H9 (cell line): ENCODE data around the gene CLDN10. TPM values are rescaled to one million over a fixed set of nuclear protein-coding genes. Genes with fewer than 3 reads are reported as not detected.

Source experiments
- DNase-seq: peaks from one replicate; pipeline ENCODE4 v3.0.0-alpha.2; 2017
- H2AFZ ChIP-seq: one replicate; pipeline ENCODE4 v1.6.1; 2013; ENCODE audit warnings: mild to moderate bottlenecking, low read length, control low read depth, moderate library complexity
- H2AK5ac ChIP-seq: 2 replicates; pipeline ENCODE4 v1.6.1; 2013; ENCODE audit warnings: low read length, control low read depth, mixed read lengths; ENCODE audit not compliant: insufficient read length
- H2BK120ac ChIP-seq: one replicate; pipeline ENCODE4 v1.6.1; 2013; ENCODE audit warnings: low read depth, mild to moderate bottlenecking, low read length, control low read depth, inconsistent platforms; ENCODE audit not compliant: poor library complexity, severe bottlenecking
- H2BK12ac ChIP-seq: 2 replicates; pipeline ENCODE4 v1.6.1; 2013; ENCODE audit warnings: low read length, control low read depth, mixed read lengths, low read depth; ENCODE audit not compliant: insufficient read length
- H2BK15ac ChIP-seq: 2 replicates; pipeline ENCODE4 v1.6.1; 2013; ENCODE audit warnings: low read depth, low read length, control low read depth
- H2BK20ac ChIP-seq: one replicate; pipeline ENCODE4 v1.6.1; 2013; ENCODE audit warnings: low read depth, mild to moderate bottlenecking, low read length, control low read depth, inconsistent platforms; ENCODE audit not compliant: poor library complexity, severe bottlenecking
- H2BK5ac ChIP-seq: 2 replicates; pipeline ENCODE4 v1.6.1; 2013; ENCODE audit warnings: low read length, control low read depth, mixed read lengths; ENCODE audit not compliant: insufficient read length
- H3K14ac ChIP-seq: 2 replicates; pipeline ENCODE4 v1.6.1; 2013; ENCODE audit warnings: low read length, control low read depth; ENCODE audit not compliant: insufficient read depth
- H3K18ac ChIP-seq: 2 replicates; pipeline ENCODE4 v1.6.1; 2013; ENCODE audit warnings: low read depth, mild to moderate bottlenecking, mixed read lengths, low read length, control low read depth; ENCODE audit not compliant: insufficient read length
- H3K23ac ChIP-seq: 2 replicates; pipeline ENCODE4 v1.6.1; 2013; ENCODE audit warnings: low read length, control low read depth, mixed read lengths, low read depth; ENCODE audit not compliant: insufficient read length
- H3K23me2 ChIP-seq: 2 replicates; pipeline ENCODE4 v1.6.1; 2013; ENCODE audit warnings: low read depth, mild to moderate bottlenecking, mixed read lengths, low read length, control low read depth; ENCODE audit not compliant: insufficient read length, poor library complexity, severe bottlenecking
- H3K27ac ChIP-seq: 2 replicates; pipeline ENCODE4 v1.5.1; 2013; ENCODE audit warnings: low read length, control low read depth, mixed read lengths, low read depth; ENCODE audit not compliant: insufficient read length
- H3K27me3 ChIP-seq: 2 replicates; pipeline ENCODE4 v1.6.1; 2013; ENCODE audit warnings: low read length, control low read depth, inconsistent platforms; ENCODE audit not compliant: insufficient read depth
- H3K4ac ChIP-seq: 2 replicates; pipeline ENCODE4 v1.6.1; 2013; ENCODE audit warnings: low read depth, mild to moderate bottlenecking, control low read depth, inconsistent platforms, low read length, moderate library complexity
- H3K4me1 ChIP-seq: 2 replicates; pipeline ENCODE4 v1.6.1; 2013; ENCODE audit warnings: low read length, control low read depth, inconsistent platforms; ENCODE audit not compliant: insufficient read depth
- H3K4me2 ChIP-seq: 2 replicates; pipeline ENCODE4 v1.6.1; 2013; ENCODE audit warnings: low read length, control low read depth, mixed read lengths; ENCODE audit not compliant: insufficient read length, insufficient read depth
- H3K56ac ChIP-seq: 2 replicates; pipeline ENCODE4 v1.6.1; 2013; ENCODE audit warnings: low read depth, mild to moderate bottlenecking, mixed read lengths, low read length, control low read depth; ENCODE audit not compliant: insufficient read length
- H3K79me1 ChIP-seq: 2 replicates; pipeline ENCODE4 v1.6.1; 2013; ENCODE audit warnings: low read depth, mild to moderate bottlenecking, moderate library complexity, low read length, control low read depth, inconsistent platforms; ENCODE audit not compliant: insufficient read depth, poor library complexity, severe bottlenecking
- H3K79me2 ChIP-seq: 2 replicates; pipeline ENCODE4 v1.6.1; 2013; ENCODE audit warnings: low read length, control low read depth, inconsistent platforms; ENCODE audit not compliant: insufficient read depth
- H3K9ac ChIP-seq: 2 replicates; pipeline ENCODE4 v1.6.1; 2013; ENCODE audit warnings: low read length, control low read depth, mixed read lengths; ENCODE audit not compliant: insufficient read length; ENCODE audit errors: extremely low read depth
- H3K9me3 ChIP-seq: one replicate; pipeline ENCODE4 v1.6.1; 2013; ENCODE audit warnings: low read depth, low read length, inconsistent platforms; ENCODE audit not compliant: control insufficient read depth
- H3T11ph ChIP-seq: one replicate; pipeline ENCODE4 v1.6.1; 2013; ENCODE audit warnings: mild to moderate bottlenecking, low read length, control low read depth, inconsistent platforms
- H4K20me1 ChIP-seq: one replicate; pipeline ENCODE4 v1.6.1; 2013; ENCODE audit not compliant: control insufficient read depth, insufficient read length, insufficient read depth
- H4K5ac ChIP-seq: 2 replicates; pipeline ENCODE4 v1.6.1; 2013; ENCODE audit warnings: low read depth, mild to moderate bottlenecking, mixed read lengths, low read length, control low read depth; ENCODE audit not compliant: insufficient read length
- H4K8ac ChIP-seq: replicated peaks from 2 replicates; pipeline ENCODE4 v1.6.1; 2013; ENCODE audit warnings: low read length, control low read depth, mixed read lengths, low read depth; ENCODE audit not compliant: insufficient read length
- H4K91ac ChIP-seq: 2 replicates; pipeline ENCODE4 v1.6.1; 2013; ENCODE audit warnings: low read depth, mild to moderate bottlenecking, moderate library complexity, mixed read lengths, low read length, control low read depth; ENCODE audit not compliant: insufficient read length
- H3K27ac Mint-ChIP-seq, 3 experiments: 2 replicates in 2 of 3; 3 replicates in 1 of 3; pipeline ENCODE4 v1.8.0; 2020 to 2021; ENCODE audit warnings: mixed read lengths in 3 of 3, mild to moderate bottlenecking in 1 of 3, moderate library complexity in 1 of 3
- H3K27me3 Mint-ChIP-seq: 2 replicates; pipeline ENCODE4 v1.8.0; 2021; ENCODE audit warnings: low read depth, mild to moderate bottlenecking, moderate library complexity, mixed read lengths
- H3K36me3 Mint-ChIP-seq, 3 experiments: 2 replicates in 2 of 3; 3 replicates in 1 of 3; pipeline ENCODE4 v1.8.0; 2020 to 2021; ENCODE audit warnings: low read depth in 3 of 3, mixed read lengths in 3 of 3; ENCODE audit not compliant: insufficient read depth in 1 of 3
- H3K4me1 Mint-ChIP-seq, 2 experiments: 2 replicates each; pipeline ENCODE4 v1.8.0; 2020; ENCODE audit warnings: mixed read lengths in 2 of 2
- H3K4me3 Mint-ChIP-seq, 2 experiments: 2 replicates in 1 of 2; 3 replicates in 1 of 2; pipeline ENCODE4 v1.8.0; 2020 to 2021; ENCODE audit warnings: mild to moderate bottlenecking in 2 of 2, mixed read lengths in 2 of 2, moderate library complexity in 1 of 2
- H3K9me3 Mint-ChIP-seq, 2 experiments: 2 replicates in 1 of 2; 3 replicates in 1 of 2; pipeline ENCODE4 v1.8.0; 2020; ENCODE audit warnings: mild to moderate bottlenecking in 2 of 2, mixed read lengths in 2 of 2, moderate library complexity in 1 of 2
- WGBS: extraction: QIAGEN DNeasy Blood & Tissue Kit; methylation state at CpG from one replicate; pipeline ENCODE4 v1.1.7; 2013; ENCODE audit warnings: missing lambda C conversion rate, low lambda C conversion rate, mixed read lengths; ENCODE audit not compliant: insufficient read length; ENCODE audit errors: extremely low coverage; 5-methylcytosine and 5-hydroxymethylcytosine counted together
- total RNA-seq: library from RNA; stranded (reverse); gene quantifications from 2 replicates; pipeline ENCODE4 v1.2.1, GENCODE V29; 2021
- TF ChIP-seq, protein P1 (sequence below): fragments of 200-600 bp; sonication (generic); conservative IDR thresholded peaks from 3 replicates; pipeline ENCODE4 v1.8.0; 2021; ENCODE audit warnings: antibody characterized with exemption, mild to moderate bottlenecking

Gene CLDN10
- total RNA-seq, 1 experiment from 2014 or later = 20.7 TPM

DNA sequence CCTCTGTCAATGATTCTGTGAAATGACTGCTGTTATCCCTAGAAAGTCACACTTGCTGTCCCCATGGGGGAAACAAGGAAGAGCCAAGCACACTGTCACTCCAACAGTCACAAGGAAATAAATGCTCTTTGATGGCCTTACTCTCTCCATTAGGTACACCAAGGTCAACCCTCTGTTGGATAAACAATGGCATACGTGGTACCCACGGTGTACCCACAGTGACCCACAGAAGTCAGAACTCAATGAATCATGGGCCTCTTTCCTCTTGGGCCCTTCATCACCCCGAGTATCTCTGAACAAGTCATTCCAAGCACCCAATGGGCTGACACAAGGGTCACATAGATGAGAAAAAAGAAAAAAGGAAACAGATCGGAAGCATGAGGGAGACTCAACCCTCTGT lies 76.6 kb downstream of the CLDN10 start:
- Histone ChIP-seq H2BK120ac (no peak overlapping the region), H3T11ph (no peak overlapping the region), H3K27me3 (no peaks in the 10 kb centered on the region), H3K18ac (no peak overlapping the region), H3K56ac (no peak overlapping the region), H2AK5ac (no peak overlapping the region), H4K20me1 (no peaks in the 10 kb centered on the region), H2BK15ac (no peak overlapping the region), H3K9ac (no peak overlapping the region), H3K9me3 (no peaks in the 10 kb centered on the region), H4K91ac (no peak overlapping the region), H3K23me2 (no peaks in the 10 kb centered on the region), H3K79me2 (no peaks in the 10 kb centered on the region), H2BK5ac (no peak overlapping the region), H3K4ac (no peak overlapping the region), H3K14ac (no peak overlapping the region), H2BK12ac (no peak overlapping the region), H3K4me1 (no peaks in the 10 kb centered on the region), H4K8ac (no peak overlapping the region), H4K5ac (no peak overlapping the region), H3K4me2 (no peak overlapping the region), H2BK20ac (no peak overlapping the region), H2AFZ (no peak overlapping the region), H3K27ac (no peak overlapping the region), H3K79me1 (no peaks in the 10 kb centered on the region), H3K23ac (no peak overlapping the region)
- TF ChIP-seq, protein P1, sequence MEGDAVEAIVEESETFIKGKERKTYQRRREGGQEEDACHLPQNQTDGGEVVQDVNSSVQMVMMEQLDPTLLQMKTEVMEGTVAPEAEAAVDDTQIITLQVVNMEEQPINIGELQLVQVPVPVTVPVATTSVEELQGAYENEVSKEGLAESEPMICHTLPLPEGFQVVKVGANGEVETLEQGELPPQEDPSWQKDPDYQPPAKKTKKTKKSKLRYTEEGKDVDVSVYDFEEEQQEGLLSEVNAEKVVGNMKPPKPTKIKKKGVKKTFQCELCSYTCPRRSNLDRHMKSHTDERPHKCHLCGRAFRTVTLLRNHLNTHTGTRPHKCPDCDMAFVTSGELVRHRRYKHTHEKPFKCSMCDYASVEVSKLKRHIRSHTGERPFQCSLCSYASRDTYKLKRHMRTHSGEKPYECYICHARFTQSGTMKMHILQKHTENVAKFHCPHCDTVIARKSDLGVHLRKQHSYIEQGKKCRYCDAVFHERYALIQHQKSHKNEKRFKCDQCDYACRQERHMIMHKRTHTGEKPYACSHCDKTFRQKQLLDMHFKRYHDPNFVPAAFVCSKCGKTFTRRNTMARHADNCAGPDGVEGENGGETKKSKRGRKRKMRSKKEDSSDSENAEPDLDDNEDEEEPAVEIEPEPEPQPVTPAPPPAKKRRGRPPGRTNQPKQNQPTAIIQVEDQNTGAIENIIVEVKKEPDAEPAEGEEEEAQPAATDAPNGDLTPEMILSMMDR = no peak
- Mint-ChIP-seq H3K36me3 (peaks cover 53 to 75% (median 73%) of the 10 kb centered on the region in 3 experiments), H3K4me1 (peaks cover 5 to 6% of the 10 kb centered on the region in 2 experiments), H3K4me3 (no peak overlapping the region), H3K9me3 (no peaks in the 10 kb centered on the region), H3K27me3 (no peaks in the 10 kb centered on the region), H3K27ac (no peak overlapping the region; a peak in 1 of 7 replicates)
- DNase-seq = no peak
- WGBS = no CpG with 5 or more reads among the region's 4 CpGs

Other genes with a start within 250 kb of the CLDN10 start
- gene DZIP1, start 92.0 kb downstream of the CLDN10 start, total RNA-seq = 31.5 and 33.6 TPM in 2 replicates
- 21.2 and 21.5 TPM in 2 replicates for gene DNAJC3, start 124.4 kb downstream of the CLDN10 start, total RNA-seq